HCT116 (cell line): ENCODE measurements around the gene GBF1.

Experiments
- EGR1 ChIP-seq: IDR thresholded peaks from 2 replicates; pipeline ENCODE4 v1.6.1; 2012; ENCODE audit warnings: low read depth
- POLR2A ChIP-seq: IDR thresholded peaks from 2 replicates; pipeline ENCODE4 v1.7.0; 2011; ENCODE audit warnings: borderline replicate concordance; ENCODE audit not compliant: insufficient read depth, insufficient read length; ENCODE audit errors: extremely low read depth
- RAD21 ChIP-seq: IDR thresholded peaks from 2 replicates; pipeline ENCODE4 v1.6.1; 2012; ENCODE audit warnings: low read depth, mild to moderate bottlenecking
- TF ChIP-seq, protein P1 (sequence below), 3 experiments: fragments of 200-600 bp in 1 of 3; sonication (generic) in 1 of 3; IDR thresholded peaks in 2 of 3; conservative IDR thresholded peaks in 1 of 3; 2 replicates each; pipeline ENCODE4 v1.5.1; 2012 to 2017; ENCODE audit warnings: low read depth in 2 of 3, low read length in 2 of 3, antibody characterized with exemption in 1 of 3, borderline replicate concordance in 1 of 3, control low read depth in 1 of 3, mild to moderate bottlenecking in 1 of 3, mixed read lengths in 1 of 3, mixed run types in 1 of 3, moderate library complexity in 1 of 3; ENCODE audit not compliant: insufficient read depth in 1 of 3

GRCh38 chr10:102424916-102425315 lies 179.6 kb downstream of the GBF1 start:
- TF ChIP-seq, protein P1, sequence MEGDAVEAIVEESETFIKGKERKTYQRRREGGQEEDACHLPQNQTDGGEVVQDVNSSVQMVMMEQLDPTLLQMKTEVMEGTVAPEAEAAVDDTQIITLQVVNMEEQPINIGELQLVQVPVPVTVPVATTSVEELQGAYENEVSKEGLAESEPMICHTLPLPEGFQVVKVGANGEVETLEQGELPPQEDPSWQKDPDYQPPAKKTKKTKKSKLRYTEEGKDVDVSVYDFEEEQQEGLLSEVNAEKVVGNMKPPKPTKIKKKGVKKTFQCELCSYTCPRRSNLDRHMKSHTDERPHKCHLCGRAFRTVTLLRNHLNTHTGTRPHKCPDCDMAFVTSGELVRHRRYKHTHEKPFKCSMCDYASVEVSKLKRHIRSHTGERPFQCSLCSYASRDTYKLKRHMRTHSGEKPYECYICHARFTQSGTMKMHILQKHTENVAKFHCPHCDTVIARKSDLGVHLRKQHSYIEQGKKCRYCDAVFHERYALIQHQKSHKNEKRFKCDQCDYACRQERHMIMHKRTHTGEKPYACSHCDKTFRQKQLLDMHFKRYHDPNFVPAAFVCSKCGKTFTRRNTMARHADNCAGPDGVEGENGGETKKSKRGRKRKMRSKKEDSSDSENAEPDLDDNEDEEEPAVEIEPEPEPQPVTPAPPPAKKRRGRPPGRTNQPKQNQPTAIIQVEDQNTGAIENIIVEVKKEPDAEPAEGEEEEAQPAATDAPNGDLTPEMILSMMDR (IDR thresholded peaks at IDR 0.05 in 2 of 3, conservative IDR thresholded peaks at IDR 0.05 in 1 of 3; ENCODE audit: borderline replicate concordance in 1 of 3, insufficient read depth in 1 of 3, low read depth in 2 of 3, low read length in 2 of 3), result no peak
- TF ChIP-seq POLR2A, result no peak
- TF ChIP-seq RAD21, result no peak
- no peak for TF ChIP-seq EGR1
